OCI-LY1 (cell line): Measurements from ENCODE around the gene GRB14.

ENCODE experiments used
- H2AFZ ChIP-seq: fragments of 200-600 bp; sonication (generic), shearing (Covaris generic); 2 replicates; pipeline ENCODE4 v1.6.0; 2014; ENCODE audit warnings: antibody characterized with exemption, mild to moderate bottlenecking, low read length
- H3F3A ChIP-seq: fragments of 200-600 bp; sonication (generic), shearing (Covaris generic); 2 replicates; pipeline ENCODE4 v1.6.0; 2014; ENCODE audit warnings: mild to moderate bottlenecking, antibody characterized with exemption, low read length, moderate library complexity; ENCODE audit not compliant: insufficient read depth
- H3K27ac ChIP-seq: fragments of 200-600 bp; sonication (generic); 2 replicates; pipeline ENCODE4 v1.5.1; 2014; ENCODE audit warnings: low read length, mixed run types, mild to moderate bottlenecking, low read depth; ENCODE audit not compliant: poor library complexity, severe bottlenecking
- H3K27me3 ChIP-seq: fragments of 200-600 bp; sonication (generic); 2 replicates; pipeline ENCODE4 v1.6.0; 2014; ENCODE audit warnings: antibody characterized with exemption, mild to moderate bottlenecking, low read length, moderate library complexity; ENCODE audit not compliant: insufficient read depth
- H3K36me3 ChIP-seq: fragments of 200-600 bp; sonication (generic); 2 replicates; pipeline ENCODE4 v1.6.1; 2014; ENCODE audit warnings: mild to moderate bottlenecking, antibody characterized with exemption, low read length, moderate library complexity, mixed read lengths; ENCODE audit not compliant: insufficient read depth
- H3K4me1 ChIP-seq: fragments of 200-600 bp; sonication (generic); 2 replicates; pipeline ENCODE4 v1.5.1; 2014; ENCODE audit warnings: mild to moderate bottlenecking, low read length, moderate library complexity; ENCODE audit not compliant: insufficient read depth, severe bottlenecking
- H3K4me2 ChIP-seq: fragments of 200-600 bp; sonication (generic), shearing (Covaris generic); 2 replicates; pipeline ENCODE4 v1.6.1; 2014; ENCODE audit warnings: low read length
- H3K4me3 ChIP-seq: fragments of 200-600 bp; sonication (generic); 2 replicates; pipeline ENCODE4 v1.5.1; 2014; ENCODE audit warnings: low read length, low read depth, mild to moderate bottlenecking, mixed read lengths; ENCODE audit not compliant: poor library complexity, severe bottlenecking
- H3K79me2 ChIP-seq: fragments of 200-600 bp; shearing (Covaris generic); 2 replicates; pipeline ENCODE4 v1.6.1; 2016; ENCODE audit warnings: mixed run types, low read length, mixed read lengths; ENCODE audit not compliant: insufficient read depth
- H3K9ac ChIP-seq: fragments of 200-600 bp; sonication (generic), shearing (Covaris generic); 2 replicates; pipeline ENCODE4 v1.6.1; 2014; ENCODE audit warnings: mild to moderate bottlenecking, low read length, mixed read lengths
- H3K9me2 ChIP-seq: fragments of 200-600 bp; sonication (generic), shearing (Covaris generic); 2 replicates; pipeline ENCODE4 v1.6.1; 2014; ENCODE audit warnings: low read depth, mild to moderate bottlenecking, low read length, mixed read lengths
- H3K9me3 ChIP-seq: fragments of 200-600 bp; shearing (Covaris generic); 2 replicates; pipeline ENCODE4 v1.6.1; 2014; ENCODE audit warnings: low read length, mixed read lengths
- H4K20me1 ChIP-seq: fragments of 200-600 bp; sonication (generic), shearing (Covaris generic); 2 replicates; pipeline ENCODE4 v1.6.0; 2016; ENCODE audit warnings: mild to moderate bottlenecking, low read length; ENCODE audit not compliant: insufficient read depth
- EZH2 ChIP-seq: fragments of 200-600 bp; sonication (generic), shearing (Covaris generic); IDR thresholded peaks from 2 replicates; pipeline ENCODE4 v1.8.0; 2017; ENCODE audit warnings: borderline replicate concordance, mixed run types, mild to moderate bottlenecking, antibody characterized with exemption, low read length, moderate library complexity, mixed read lengths
- TF ChIP-seq, protein P1 (sequence below): fragments of 200-600 bp; sonication (generic), shearing (Covaris generic); IDR thresholded peaks from 2 replicates; pipeline ENCODE4 v1.5.1; 2017; ENCODE audit warnings: mild to moderate bottlenecking, antibody characterized with exemption, low read length, moderate library complexity, mixed read lengths

The GRB14 gene

DNA sequence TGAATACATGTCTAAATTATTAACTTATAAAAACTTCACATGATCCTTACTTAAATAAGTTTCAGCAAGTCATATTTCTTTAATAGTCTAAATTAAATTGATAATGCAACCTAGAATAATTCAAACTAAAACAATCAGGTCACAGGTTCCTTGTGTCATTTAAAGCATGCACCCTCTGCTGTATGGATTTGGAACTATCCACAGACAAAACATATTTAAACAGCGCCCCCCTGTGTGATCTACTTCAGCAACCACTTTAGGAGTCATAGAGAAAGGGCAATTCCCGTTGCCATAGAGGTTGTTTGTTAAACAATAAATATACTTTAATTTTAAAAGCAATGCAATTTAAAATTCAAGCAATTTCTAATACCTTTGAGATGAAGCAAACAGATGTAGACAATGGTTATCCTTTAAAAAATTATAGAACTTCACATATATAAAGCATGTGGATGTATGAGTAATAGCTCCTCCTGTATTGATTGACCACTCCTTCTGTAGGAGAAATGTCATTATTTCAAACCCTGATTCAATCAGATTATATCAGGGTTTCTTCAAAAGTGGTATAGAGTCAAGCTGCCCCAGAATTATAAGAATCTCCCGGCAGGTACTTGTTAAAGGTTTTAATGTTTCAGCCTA lies 21.2 kb downstream of the GRB14 start:
- no peak overlapping the region for H2AFZ ChIP-seq
- no peak overlapping the region for H3K27ac ChIP-seq
- no peaks in the 10 kb centered on the region for H3K9me3 ChIP-seq
- no peak overlapping the region for H3K9ac ChIP-seq
- H3K4me1 ChIP-seq: no peaks in the 10 kb centered on the region
- no peaks in the 10 kb centered on the region for H3K9me2 ChIP-seq
- no peaks in the 10 kb centered on the region for H4K20me1 ChIP-seq
- no peaks in the 10 kb centered on the region for H3F3A ChIP-seq
- no peaks in the 10 kb centered on the region for H3K36me3 ChIP-seq
- no peaks in the 10 kb centered on the region for H3K79me2 ChIP-seq
- TF ChIP-seq, protein P1, sequence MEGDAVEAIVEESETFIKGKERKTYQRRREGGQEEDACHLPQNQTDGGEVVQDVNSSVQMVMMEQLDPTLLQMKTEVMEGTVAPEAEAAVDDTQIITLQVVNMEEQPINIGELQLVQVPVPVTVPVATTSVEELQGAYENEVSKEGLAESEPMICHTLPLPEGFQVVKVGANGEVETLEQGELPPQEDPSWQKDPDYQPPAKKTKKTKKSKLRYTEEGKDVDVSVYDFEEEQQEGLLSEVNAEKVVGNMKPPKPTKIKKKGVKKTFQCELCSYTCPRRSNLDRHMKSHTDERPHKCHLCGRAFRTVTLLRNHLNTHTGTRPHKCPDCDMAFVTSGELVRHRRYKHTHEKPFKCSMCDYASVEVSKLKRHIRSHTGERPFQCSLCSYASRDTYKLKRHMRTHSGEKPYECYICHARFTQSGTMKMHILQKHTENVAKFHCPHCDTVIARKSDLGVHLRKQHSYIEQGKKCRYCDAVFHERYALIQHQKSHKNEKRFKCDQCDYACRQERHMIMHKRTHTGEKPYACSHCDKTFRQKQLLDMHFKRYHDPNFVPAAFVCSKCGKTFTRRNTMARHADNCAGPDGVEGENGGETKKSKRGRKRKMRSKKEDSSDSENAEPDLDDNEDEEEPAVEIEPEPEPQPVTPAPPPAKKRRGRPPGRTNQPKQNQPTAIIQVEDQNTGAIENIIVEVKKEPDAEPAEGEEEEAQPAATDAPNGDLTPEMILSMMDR: peak; percentile 89
- TF ChIP-seq EZH2: no peak
- H3K4me2 ChIP-seq: no peak overlapping the region
- H3K4me3 ChIP-seq: no peak overlapping the region
- no peaks in the 10 kb centered on the region for H3K27me3 ChIP-seq

- no peak overlapping the region for H3K4me3 ChIP-seq
- H4K20me1 ChIP-seq: no peaks in the 10 kb centered on the region
- no peaks in the 10 kb centered on the region for H3K79me2 ChIP-seq
- H3K27ac ChIP-seq: no peak overlapping the region
- TF ChIP-seq, protein P1: no peak
- no peak for TF ChIP-seq EZH2
- H3K4me1 ChIP-seq: no peaks in the 10 kb centered on the region
- no peaks in the 10 kb centered on the region for H3K27me3 ChIP-seq
- no peaks in the 10 kb centered on the region for H3K9me3 ChIP-seq
- H3K9ac ChIP-seq: no peak overlapping the region
- no peaks in the 10 kb centered on the region for H3K9me2 ChIP-seq
- H3F3A ChIP-seq: no peaks in the 10 kb centered on the region
- H2AFZ ChIP-seq: no peak overlapping the region
- no peak overlapping the region for H3K4me2 ChIP-seq
- no peaks in the 10 kb centered on the region for H3K36me3 ChIP-seq
Observed at GRCh38 chr2:164597983-164598382, 23.3 kb downstream of the GRB14 start.

- H3K4me2 ChIP-seq: no peak overlapping the region
- no peaks in the 10 kb centered on the region for H3K9me2 ChIP-seq
- no peaks in the 10 kb centered on the region for H3K36me3 ChIP-seq
- TF ChIP-seq, protein P1: no peak
- TF ChIP-seq EZH2: no peak
- H3K27ac ChIP-seq: no peak overlapping the region
- no peak overlapping the region for H3K9ac ChIP-seq
- H3K4me1 ChIP-seq: no peaks in the 10 kb centered on the region
- H3K4me3 ChIP-seq: no peak overlapping the region
- no peak overlapping the region for H2AFZ ChIP-seq
- H3K27me3 ChIP-seq: no peaks in the 10 kb centered on the region
- no peaks in the 10 kb centered on the region for H3K79me2 ChIP-seq
- H3K9me3 ChIP-seq: no peaks in the 10 kb centered on the region
- H4K20me1 ChIP-seq: no peaks in the 10 kb centered on the region
- H3F3A ChIP-seq: no peaks in the 10 kb centered on the region
Observed at GRCh38 chr2:164595031-164595430, 26.3 kb downstream of the GRB14 start.
